HG03442 (cell line): Measurements from ENCODE around the gene GNAT2.

Source experiments
- ATAC-seq: cut with Tn5 transposase; IDR thresholded peaks from one replicate; pipeline ENCODE4 v1.9.1; 2021; ENCODE audit warnings: mild to moderate bottlenecking, moderate library complexity; ENCODE audit not compliant: unreplicated experiment

The GNAT2 gene

DNA sequence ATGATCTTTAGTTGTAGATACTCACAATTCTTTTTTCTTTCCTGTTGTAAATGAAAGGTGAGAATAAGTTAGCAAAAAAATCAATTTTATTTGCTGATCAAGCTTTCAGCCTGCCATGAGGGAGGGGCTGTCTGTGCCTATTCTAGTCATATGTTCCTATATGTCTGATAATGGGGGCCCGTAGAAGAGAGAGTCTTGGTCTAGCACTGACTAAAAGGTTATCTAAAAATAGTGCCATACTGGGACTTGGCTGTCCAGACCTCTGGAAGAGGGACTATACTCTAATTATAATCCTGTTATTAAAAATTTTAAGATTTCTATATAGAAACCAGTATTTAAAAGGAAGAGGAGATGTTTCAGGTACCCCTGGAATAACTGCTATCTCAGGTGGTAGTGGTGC is 52.4 kb downstream of the GNAT2 start:
- no peak for ATAC-seq

DNA sequence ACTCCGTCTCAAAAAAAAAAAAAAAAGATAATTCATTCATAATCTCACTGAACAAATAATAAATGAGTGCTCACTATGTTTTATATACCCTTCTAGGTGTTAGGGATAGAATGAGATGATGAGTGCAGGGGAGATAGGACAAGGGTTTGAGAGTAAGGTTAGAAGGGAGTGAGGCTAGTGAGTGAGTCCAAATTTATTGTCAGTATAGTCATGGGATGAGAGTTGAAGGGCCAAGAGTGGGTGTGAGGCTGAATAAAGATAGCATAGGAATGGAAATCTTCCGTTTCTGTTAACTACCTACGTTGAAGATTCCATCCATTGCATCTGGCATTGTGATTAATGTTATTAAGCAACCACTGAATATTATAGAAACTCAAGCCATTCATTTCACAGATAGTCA is 54.2 kb downstream of the GNAT2 start:
- ATAC-seq: no peak

DNA sequence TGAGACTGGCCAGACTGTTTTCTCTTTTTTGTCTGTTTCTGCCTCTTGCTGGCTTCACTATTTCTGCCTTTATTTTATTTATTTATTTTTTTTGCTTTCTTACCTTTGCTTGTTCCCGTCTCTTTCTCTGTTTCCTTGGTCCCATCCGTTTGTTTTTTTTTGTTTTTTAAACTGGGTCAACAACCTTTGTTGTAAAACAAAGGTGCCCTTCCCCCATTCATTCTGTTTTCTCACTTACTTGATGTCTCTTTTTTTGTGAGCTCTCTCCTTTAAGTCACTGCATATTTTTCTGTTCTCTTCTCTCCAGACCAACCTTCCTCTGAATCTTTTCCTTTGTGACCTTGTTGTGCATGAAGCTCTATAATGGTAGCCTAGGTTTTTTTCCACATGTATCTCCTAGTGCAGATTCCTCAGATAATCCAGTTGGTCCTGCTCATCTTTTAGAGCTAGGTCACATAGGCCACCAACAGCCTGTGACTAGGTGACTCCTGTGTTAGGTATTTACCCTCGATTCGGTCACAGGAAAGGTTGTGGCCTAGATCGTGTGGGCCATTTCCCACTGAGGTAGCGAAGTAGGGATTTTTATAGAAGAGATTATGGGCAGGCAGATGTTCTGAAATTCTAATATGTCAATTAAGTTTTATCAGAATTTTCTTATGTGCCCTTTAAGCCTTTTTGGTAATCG is 55.1 kb downstream of the GNAT2 start:
- ATAC-seq: no peak

DNA sequence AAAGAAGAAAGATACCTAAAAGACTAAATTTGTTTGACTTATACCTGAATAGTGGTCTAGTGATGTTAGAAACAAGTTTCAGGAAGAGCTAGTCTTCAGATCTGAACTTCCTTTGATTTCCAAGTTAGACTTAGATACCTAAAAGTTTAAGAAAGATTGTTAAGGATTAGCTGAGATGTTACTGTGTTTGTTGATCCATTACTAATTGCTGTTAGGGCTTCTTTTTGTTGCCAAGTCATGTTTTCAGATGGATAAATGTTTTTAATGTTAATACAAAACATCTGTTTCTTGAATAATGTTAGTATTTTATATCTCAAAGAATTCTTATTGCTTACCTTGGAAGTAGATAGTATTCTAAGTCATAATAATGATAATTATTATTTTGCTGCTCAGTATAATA is 59.4 kb downstream of the GNAT2 start:
- no peak for ATAC-seq

DNA sequence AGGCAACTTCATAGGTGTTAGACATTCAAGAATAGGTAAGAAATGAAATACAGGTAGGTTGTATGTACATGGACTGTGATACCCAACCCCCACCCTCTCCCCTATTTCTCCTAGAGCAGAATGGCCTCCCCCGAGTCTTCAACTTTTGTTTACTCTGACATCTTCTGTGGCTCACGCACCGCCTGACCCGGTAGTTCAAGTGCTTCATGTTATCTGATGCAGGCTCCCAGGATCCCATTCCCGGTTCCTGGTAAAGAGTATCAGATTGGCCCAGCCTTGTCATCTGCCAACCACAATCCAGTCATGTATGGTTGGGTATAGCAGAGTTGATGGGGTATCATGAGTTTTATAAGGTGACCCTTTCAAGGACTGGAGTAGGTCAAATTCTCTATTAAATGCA is 61.9 kb downstream of the GNAT2 start:
- ATAC-seq: no peak

GRCh38 chr1:109556563-109556962 is 62.9 kb downstream of the GNAT2 start:
- no peak for ATAC-seq
